A549 treated with ZK216348 at 1 μM for 4 hours (cell line): ENCODE measurements around the gene ASB1. TPM values are rescaled to one million over a fixed set of nuclear protein-coding genes. Genes with fewer than 3 reads are reported as not detected.

Experiments
- total RNA-seq: library from RNA; stranded (reverse); fragments of 200-300 nt; extraction: Qiagen RNA extraction; gene quantifications from 5 replicates; pipeline ENCODE4 v1.2.3, GENCODE V29; 2022; ENCODE audit warnings: low read depth

The ASB1 gene
- total RNA-seq = 34.0 to 61.7 TPM (median 55.2 TPM) in 5 replicates

GRCh38 chr2:238426568-238427434 is at the start of gene ASB1:
Gene ASB1, plus strand, starts transcription at chr2:238426927. Its CDS starts 144 bp downstream, at chr2:238427071.

Other genes with a start within 250 kb of the ASB1 start
- gene ILKAP, start 223.2 kb upstream of the ASB1 start, total RNA-seq = 36.7 to 43.4 TPM (median 40.2 TPM) in 5 replicates
- 7.5 to 18.3 TPM (median 14.7 TPM) in 5 replicates for gene HES6, start 186.9 kb upstream of the ASB1 start, total RNA-seq
- 3.8 to 6.2 TPM (median 5.7 TPM) in 5 replicates for gene PER2, start 138.3 kb upstream of the ASB1 start, total RNA-seq
- gene TRAF3IP1, start 106.4 kb upstream of the ASB1 start, total RNA-seq = 12.3 to 19.1 TPM (median 15.5 TPM) in 5 replicates